ENCODE results near the gene CLCN7. TPM values are rescaled to one million over a fixed set of nuclear protein-coding genes. Genes with fewer than 3 reads are reported as not detected.

The CLCN7 gene
- total and polyA plus RNA-seq, 2 donors (not counting 3 experiments of a cell fraction or from before 2014, with no cell fraction given), result 59.8 to 94.9 TPM

DNA sequence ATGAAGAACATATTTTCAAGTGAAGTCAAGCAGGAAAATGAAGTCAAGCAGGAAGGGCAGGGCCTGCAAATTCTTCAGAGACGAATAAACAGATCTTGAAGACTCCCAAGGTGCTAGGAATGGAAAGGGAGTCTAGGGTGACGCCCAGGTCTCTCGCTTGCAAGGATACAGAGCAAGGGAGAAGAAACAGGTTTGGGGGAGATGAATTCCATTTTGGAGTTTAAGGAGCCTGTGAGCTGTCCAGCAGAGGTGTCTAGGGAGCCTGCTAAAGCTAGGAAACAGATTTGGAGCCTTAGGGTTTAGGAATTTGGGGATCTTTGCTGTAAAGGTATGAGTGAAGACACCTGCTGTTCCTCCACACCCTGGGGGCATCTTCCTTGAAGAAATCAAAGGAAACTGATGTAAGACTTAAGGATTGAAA lies 58.3 kb downstream of the CLCN7 start:
- POLR2A ChIA-PET, result no interaction called here
- CTCF ChIA-PET, result interaction anchor here (0.7 kb wide), 1 partner anchor 53 kb away, joined by 3 read pairs; no protein-coding TSS in a partner anchor
- intact Hi-C loops (cut with micrococcal nuclease), result no loop called here

DNA sequence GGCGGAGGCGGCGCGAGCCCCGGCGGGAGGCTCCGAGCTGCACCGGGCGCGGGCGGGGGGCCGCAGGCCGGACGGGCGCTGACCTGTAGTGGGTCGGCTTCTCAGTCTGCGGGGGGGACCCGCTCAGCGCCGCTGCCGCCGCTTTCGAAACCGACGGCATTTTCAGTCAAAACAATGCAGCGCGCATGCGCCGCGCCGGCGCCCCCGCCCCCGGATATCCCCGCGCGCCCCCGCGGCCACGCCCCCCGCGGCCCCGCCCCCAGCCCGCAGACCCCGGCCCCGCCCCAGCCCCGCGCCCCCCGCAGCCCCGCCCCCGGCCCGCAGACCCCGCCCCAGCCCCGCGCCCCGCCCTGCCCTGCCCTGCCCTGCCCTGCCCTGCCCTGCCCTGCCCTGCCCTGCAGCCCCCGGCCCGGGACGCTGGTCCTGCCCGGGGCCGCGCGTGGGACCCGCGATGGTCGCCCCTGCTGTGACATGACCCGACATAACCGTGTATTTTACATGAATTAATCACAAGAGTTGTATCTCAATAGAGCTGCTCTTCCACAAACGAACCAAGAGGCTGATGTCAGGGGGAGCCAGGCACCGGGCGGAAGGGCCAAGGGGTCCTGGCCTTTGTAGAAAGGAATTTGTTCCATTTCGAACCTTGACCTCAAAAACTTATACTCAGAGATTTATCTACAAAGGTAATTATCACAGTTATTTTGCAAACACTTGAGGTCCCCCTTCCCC lies 60.1 kb downstream of the CLCN7 start, which contains the start of gene UNKL:
Gene UNKL, minus strand, starts transcription at position 173 of the 729 bp plus-strand sequence. Its CDS starts 13 bp downstream, at position 160.
- DNase-seq (ENCODE audit: low read depth, low spot score) (peak; percentile 40), FAIRE-seq (peak; percentile 15)
- intact Hi-C loops (cut with micrococcal nuclease), result no loop called here
- no peaks in the 10 kb centered on the region for H3K36me3 ChIP-seq (ENCODE audit: control insufficient read depth in 2 of 2, extremely low read depth in 1 of 2, insufficient read depth in 2 of 2, low read length in 2 of 2)
- no TSS peak for BruUV-seq (replicated peaks)
- H4K20me1 ChIP-seq (replicated peaks; ENCODE audit: control insufficient read depth, extremely low read depth, insufficient read depth, low read length), result no peaks in the 10 kb centered on the region
- H3K4me3 ChIP-seq (replicated peaks in 1 of 3; ENCODE audit: insufficient read depth in 1 of 3, low read depth in 1 of 3, low read length in 3 of 3), result peak within 1 kb of the TSS; percentile 53 to 71 (median 66)
- no peaks in the 10 kb centered on the region for H3K27me3 ChIP-seq (ENCODE audit: control insufficient read depth in 2 of 2, insufficient read depth in 2 of 2, low read length in 2 of 2)
- peaks cover 12% of the 10 kb centered on the region for H3K79me2 ChIP-seq (ENCODE audit: control insufficient read depth, insufficient read depth, low read length)
- H3K27ac ChIP-seq (ENCODE audit: insufficient read depth, low read depth, low read length), result peak within 1 kb of the TSS; percentile 8
- ChIA-PET POLR2A (no interaction called here), CTCF (no interaction called here)
- TF ChIP-seq CTCF (IDR thresholded peaks at IDR 0.05; ENCODE audit: extremely low read depth in 1 of 2, insufficient read depth in 1 of 2, low read depth in 1 of 2, low read length in 2 of 2), result no peak
- peak; percentile 42 for TF ChIP-seq POLR2A (IDR thresholded peaks at IDR 0.05; ENCODE audit: low read depth, low read length)
- H3K4me2 ChIP-seq (ENCODE audit: insufficient read depth, low read length), result peak within 1 kb of the TSS; percentile 51
- peaks cover 6% of the 10 kb centered on the region for H3K4me1 ChIP-seq (ENCODE audit: control insufficient read depth, extremely low read depth, insufficient read depth, low read length)
- no peaks in the 10 kb centered on the region for H3K9me3 ChIP-seq (replicated peaks; ENCODE audit: control insufficient read depth, insufficient read depth, low read length)
- H3K9me1 ChIP-seq (replicated peaks; ENCODE audit: control insufficient read depth, extremely low read depth, insufficient read depth, low read length), result no peaks in the 10 kb centered on the region
- peak within 1 kb of the TSS; percentile 69 for H2AFZ ChIP-seq (ENCODE audit: low read depth, low read length)
- H3K9ac ChIP-seq (replicated peaks; ENCODE audit: extremely low read depth, insufficient read depth, low read length), result peak within 1 kb of the TSS; percentile 78
- dilution Hi-C loops (cut with MboI; ENCODE audit: extremely low pct_ligation_motif_present, low sequenced_read_pairs), result no loop called here

More for the DNA sequence above, 58.3 kb downstream of the CLCN7 start:
- no peak overlapping the region for H3K9ac ChIP-seq (replicated peaks; ENCODE audit: extremely low read depth, insufficient read depth, low read length)
- TF ChIP-seq POLR2A (IDR thresholded peaks at IDR 0.05; ENCODE audit: low read depth, low read length) (no peak), MYC (IDR thresholded peaks at IDR 0.05; ENCODE audit: low read depth, low read length) (no peak), EZH2 (IDR thresholded peaks at IDR 0.05; ENCODE audit: borderline replicate concordance, low read depth, low read length, severe bottlenecking) (no peak), JUN (IDR thresholded peaks at IDR 0.05; ENCODE audit: borderline replicate concordance, insufficient read depth, insufficient read length, low read depth) (no peak), POLR2AphosphoS5 (IDR thresholded peaks at IDR 0.05; ENCODE audit: insufficient read depth, low read depth, low read length) (no peak)
- TF ChIP-seq, protein P1, sequence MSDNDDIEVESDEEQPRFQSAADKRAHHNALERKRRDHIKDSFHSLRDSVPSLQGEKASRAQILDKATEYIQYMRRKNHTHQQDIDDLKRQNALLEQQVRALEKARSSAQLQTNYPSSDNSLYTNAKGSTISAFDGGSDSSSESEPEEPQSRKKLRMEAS (IDR thresholded peaks at IDR 0.05; ENCODE audit: insufficient read depth, insufficient read length), result no peak
- dilution Hi-C loops (cut with MboI; ENCODE audit: extremely low pct_ligation_motif_present, low sequenced_read_pairs), result no loop called here
- no peaks in the 10 kb centered on the region for H3K36me3 ChIP-seq (ENCODE audit: control insufficient read depth in 2 of 2, extremely low read depth in 1 of 2, insufficient read depth in 2 of 2, low read length in 2 of 2)
- peaks cover 12% of the 10 kb centered on the region for H3K4me1 ChIP-seq (ENCODE audit: control insufficient read depth, extremely low read depth, insufficient read depth, low read length)
- H3K9me3 ChIP-seq (replicated peaks; ENCODE audit: control insufficient read depth, insufficient read depth, low read length), result no peaks in the 10 kb centered on the region
- no peak for DNase-seq (ENCODE audit: low read depth, low spot score)
- no peak overlapping the region for H3K27ac ChIP-seq (ENCODE audit: insufficient read depth, low read depth, low read length)
- H3K4me2 ChIP-seq (ENCODE audit: insufficient read depth, low read length), result no peak overlapping the region
- peak; percentile 8 for FAIRE-seq
- no peak overlapping the region for H2AFZ ChIP-seq (ENCODE audit: low read depth, low read length)
- no peak overlapping the region for H3K4me3 ChIP-seq (replicated peaks in 1 of 3; ENCODE audit: insufficient read depth in 1 of 3, low read depth in 1 of 3, low read length in 3 of 3)
- no TSS peak for BruUV-seq (replicated peaks)
- H3K27me3 ChIP-seq (ENCODE audit: control insufficient read depth in 2 of 2, insufficient read depth in 2 of 2, low read length in 2 of 2), result no peaks in the 10 kb centered on the region
- no peaks in the 10 kb centered on the region for H4K20me1 ChIP-seq (replicated peaks; ENCODE audit: control insufficient read depth, extremely low read depth, insufficient read depth, low read length)
- peaks cover 19% of the 10 kb centered on the region for H3K79me2 ChIP-seq (ENCODE audit: control insufficient read depth, insufficient read depth, low read length)
- H3K9me1 ChIP-seq (replicated peaks; ENCODE audit: control insufficient read depth, extremely low read depth, insufficient read depth, low read length), result no peaks in the 10 kb centered on the region
